Measurements from ENCODE around the gene LACTB. TPM values are rescaled to one million over a fixed set of nuclear protein-coding genes. Genes with fewer than 3 reads are reported as not detected.
A peak's percentile ranks its signal among the peaks of the same experiment; 100 is the strongest.

LACTB gene
- total and polyA plus RNA-seq, 2 of the 4 experiments (the other 2 are of a cell fraction) = 12.9 to 32.7 TPM

- Histone ChIP-seq H3K27ac (ENCODE audit: insufficient read depth, low read length) (no peak overlapping the region), H3K9me1 (ENCODE audit: insufficient read depth, low read length) (0 out of 2 replicates have a peak, but pooled peaks cover 3% of the 10 kb centered on the region), H3K4me1 (ENCODE audit: control insufficient read depth, insufficient read depth, low read length) (no peaks in the 10 kb centered on the region; the same call in 1 of the 2 replicates), H2BK5ac (ENCODE audit: low read depth, low read length, poor library complexity, severe bottlenecking) (no peak overlapping the region), H2AFZ (replicated peaks; ENCODE audit: low read length, poor library complexity) (no peak overlapping the region), H3K36me3 (ENCODE audit: control insufficient read depth, insufficient read depth, low read length) (peaks cover 27% of the 10 kb centered on the region), H2AK9ac (replicated peaks; ENCODE audit: low read depth, low read length, poor library complexity) (no peak overlapping the region), H3K27me3 (ENCODE audit: control insufficient read depth, insufficient read depth, low read length) (no peaks in the 10 kb centered on the region), H3K4ac (ENCODE audit: low read depth, low read length) (no peak overlapping the region), H4K20me1 (ENCODE audit: insufficient read depth, low read length) (peaks cover 4% of the 10 kb centered on the region; the same call in 1 of the 2 replicates), H4K8ac (ENCODE audit: low read depth in 2 of 2, low read length in 2 of 2) (no peak overlapping the region), H2BK20ac (ENCODE audit: low read depth, low read length) (no peak overlapping the region), H3K56ac (ENCODE audit: extremely low read depth, insufficient read depth, low read length) (no peak overlapping the region), H2BK120ac (ENCODE audit: low read depth, low read length) (no peak overlapping the region), H3K9me3 (ENCODE audit: control insufficient read depth, insufficient read depth, low read length) (no peaks in the 10 kb centered on the region), H4K5ac (ENCODE audit: low read depth, low read length) (no peak overlapping the region; the same call in 1 of the 2 replicates), H3K9ac (ENCODE audit: low read depth, low read length) (no peak overlapping the region), H3K4me2 (ENCODE audit: low read depth, low read length) (no peak overlapping the region), H2BK15ac (ENCODE audit: low read depth, low read length) (no peak overlapping the region), H3K4me3 (ENCODE audit: insufficient read depth, low read depth, low read length) (no peak overlapping the region), H3K18ac (ENCODE audit: low read depth, low read length) (peak overlapping the region; percentile 16; the same call in 1 of the 2 replicates), H4K91ac (ENCODE audit: insufficient read depth, low read depth, low read length) (no peak overlapping the region), H3K79me1 (ENCODE audit: low read depth in 1 of 2, low read length in 2 of 2) (peaks cover 4 to 20% of the 10 kb centered on the region in 2 experiments; a peak in 3 of 4 replicates), H3K14ac (replicated peaks; ENCODE audit: low read depth, low read length) (no peak overlapping the region), H2AK5ac (ENCODE audit: low read depth, low read length) (no peak overlapping the region), H3K23ac (ENCODE audit: low read depth, low read length) (no peak overlapping the region)
- no peak for ATAC-seq (ENCODE audit: low read depth)
- CTCF ChIA-PET = no interaction called here
- POLR2A ChIA-PET (ENCODE audit: unreplicated experiment) = no interaction called here
- intact Hi-C loops (cut with micrococcal nuclease) (no loop called here), in situ Hi-C loops (cut with MboI; ENCODE audit: low sequenced_read_pairs) (no loop called here), dilution Hi-C loops (cut with HindIII; ENCODE audit: low sequenced_read_pairs, unreplicated experiment) (no loop called here)
- no peak for DNase-seq
- BruUV-seq (replicated peaks) = no TSS peak
- no peak for TF ChIP-seq RCOR1 (IDR thresholded peaks at IDR 0.05; ENCODE audit: insufficient replicate concordance, low read length)
- TF ChIP-seq BHLHE40 (IDR thresholded peaks at IDR 0.05; ENCODE audit: low read depth, low read length) = no peak
- no peak for TF ChIP-seq RFX5 (IDR thresholded peaks at IDR 0.05; ENCODE audit: low read depth, low read length)
- TF ChIP-seq MAFK (IDR thresholded peaks at IDR 0.05; ENCODE audit: low read depth, low read length) = no peak
- TF ChIP-seq ELK1 (IDR thresholded peaks at IDR 0.05; ENCODE audit: borderline replicate concordance, low read depth, low read length) = no peak
- TF ChIP-seq RAD21 (IDR thresholded peaks at IDR 0.05; ENCODE audit: low read length) = no peak
- no peak for TF ChIP-seq MXI1 (IDR thresholded peaks at IDR 0.05; ENCODE audit: borderline replicate concordance, low read depth, low read length)
- no peak for TF ChIP-seq SMC3 (IDR thresholded peaks at IDR 0.05; ENCODE audit: low read depth, low read length)
- no peak for TF ChIP-seq CEBPB (IDR thresholded peaks at IDR 0.05; ENCODE audit: low read depth, low read length)
- TF ChIP-seq FOS (IDR thresholded peaks at IDR 0.05; ENCODE audit: low read depth, low read length) = no peak
- no peak for TF ChIP-seq CTCF (conservative IDR thresholded peaks at IDR 0.05; ENCODE audit: low read depth, low read length)
- no peak for TF ChIP-seq USF2 (IDR thresholded peaks at IDR 0.05; ENCODE audit: low read depth, low read length)
- TF ChIP-seq POLR2A (IDR thresholded peaks at IDR 0.05; ENCODE audit: low read depth, low read length) = no peak
- no peak for TF ChIP-seq MAZ (IDR thresholded peaks at IDR 0.05; ENCODE audit: borderline replicate concordance, low read depth, low read length)
- TF ChIP-seq NFE2L2 (IDR thresholded peaks at IDR 0.05; ENCODE audit: low read depth, low read length) = no peak
- WGBS, 2 experiments (ENCODE audit: extremely low coverage in 2 of 2, insufficient read length in 1 of 2) = no CpG with 5 or more reads among the region's 2 CpGs
Observed at GRCh38 chr15:63145426-63145825, 23.8 kb downstream of the LACTB start.

Measured in IMR-90 (cell line).